GM12873 (cell line): Measurements from ENCODE around the gene TMEM72.

ENCODE experiments used
- CTCF ChIP-seq: IDR thresholded peaks from 2 replicates; pipeline ENCODE4 v1.5.1; 2012; ENCODE audit warnings: low read depth, mild to moderate bottlenecking, moderate library complexity, low read length, control low read depth; ENCODE audit not compliant: insufficient read depth; ENCODE audit errors: missing control alignments

The TMEM72 gene

GRCh38 chr10:44947371-44948152 lies 36.4 kb downstream of the TMEM72 start:
- no peak for TF ChIP-seq CTCF

- TF ChIP-seq CTCF, result no peak
These were observed 37.5 kb downstream of the TMEM72 start for GRCh38 chr10:44948642-44949041.

GRCh38 chr10:44949127-44949802 lies 38.1 kb downstream of the TMEM72 start:
- TF ChIP-seq CTCF, result peak; percentile 4

- no peak for TF ChIP-seq CTCF
These were observed 38.8 kb downstream of the TMEM72 start for GRCh38 chr10:44949915-44950314.

- TF ChIP-seq CTCF, result no peak
These were observed 39.4 kb downstream of the TMEM72 start for GRCh38 chr10:44950326-44951225.

- TF ChIP-seq CTCF, result no peak
These were observed 40.6 kb downstream of the TMEM72 start for GRCh38 chr10:44951576-44952226.
